HTR-8/SVneo (cell line): Measurements from ENCODE around the gene KDM5B.

Experiments
- DNase-seq: peaks from one replicate; pipeline ENCODE4 v3.0.0; 2011; ENCODE audit warnings: low spot score, mixed read lengths; ENCODE audit not compliant: insufficient read length
- FAIRE-seq: peaks from 2 replicates; lab custom pipeline; 2011; peaks lifted over from hg19 to GRCh38; lab: Jason Lieb, UNC

KDM5B gene

GRCh38 chr1:202689493-202690342 is 118.5 kb downstream of the KDM5B start:
- FAIRE-seq, result no peak
- DNase-seq, result no peak

- DNase-seq (no peak), FAIRE-seq (no peak)
Measured at GRCh38 chr1:202689082-202689481, 119.1 kb downstream of the KDM5B start.

GRCh38 chr1:202688401-202688800 is 119.8 kb downstream of the KDM5B start:
- DNase-seq (no peak), FAIRE-seq (no peak)

- FAIRE-seq, result no peak
- no peak for DNase-seq
Measured at GRCh38 chr1:202687798-202688197, 120.4 kb downstream of the KDM5B start.

- FAIRE-seq, result no peak
- no peak for DNase-seq
Measured at GRCh38 chr1:202687370-202687769, 120.9 kb downstream of the KDM5B start.

- FAIRE-seq (no peak), DNase-seq (no peak)
Measured at GRCh38 chr1:202685641-202686040, 122.6 kb downstream of the KDM5B start.

GRCh38 chr1:202684716-202685115 is 123.5 kb downstream of the KDM5B start:
- FAIRE-seq (no peak), DNase-seq (no peak)

- FAIRE-seq (peak; percentile 70), DNase-seq (no peak)
Measured at GRCh38 chr1:202683029-202683428, 125.2 kb downstream of the KDM5B start.

- FAIRE-seq (no peak), DNase-seq (no peak)
Measured at GRCh38 chr1:202682477-202682876, 125.7 kb downstream of the KDM5B start.

- no peak for FAIRE-seq
- no peak for DNase-seq
Measured at GRCh38 chr1:202681736-202682420, 126.3 kb downstream of the KDM5B start.

- DNase-seq (no peak), FAIRE-seq (no peak)
Measured at GRCh38 chr1:202680586-202681352, 127.5 kb downstream of the KDM5B start.

GRCh38 chr1:202679406-202680177 is 128.6 kb downstream of the KDM5B start:
- no peak for DNase-seq
- no peak for FAIRE-seq

GRCh38 chr1:202677433-202677832 is 130.8 kb downstream of the KDM5B start:
- FAIRE-seq (no peak), DNase-seq (no peak)
